Neural cell (in vitro differentiated cells): Measurements from ENCODE around the gene POU2F3.

Experiments
- CTCF ChIP-seq: fragments of 450-650 bp; IDR thresholded peaks from 2 replicates; pipeline ENCODE4 v1.5.1; 2014; ENCODE audit warnings: antibody characterized with exemption, mild to moderate bottlenecking, moderate library complexity; ENCODE audit not compliant: poor library complexity, severe bottlenecking
- EP300 ChIP-seq: fragments of 450-650 bp; conservative IDR thresholded peaks from 2 replicates; pipeline ENCODE4 v1.6.1; 2014; ENCODE audit warnings: antibody characterized with exemption, mild to moderate bottlenecking, moderate library complexity; ENCODE audit not compliant: poor library complexity, severe bottlenecking
- EZH2 ChIP-seq: fragments of 200-600, 300-800 bp; shearing (Covaris generic), sonication (generic); IDR thresholded peaks from 2 replicates; pipeline ENCODE4 v1.6.1; 2014; ENCODE audit warnings: antibody characterized with exemption, low read length, borderline replicate concordance, mild to moderate bottlenecking; ENCODE audit not compliant: insufficient read depth, poor library complexity, severe bottlenecking
- MXI1 ChIP-seq: fragments of 450-650 bp; conservative IDR thresholded peaks from 2 replicates; pipeline ENCODE4 v1.6.1; 2014; ENCODE audit warnings: antibody characterized with exemption, mild to moderate bottlenecking; ENCODE audit not compliant: poor library complexity, severe bottlenecking
- POLR2AphosphoS5 ChIP-seq: IDR thresholded peaks from 2 replicates; pipeline ENCODE4 v1.6.1; 2012
- RAD21 ChIP-seq: fragments of 450-650 bp; conservative IDR thresholded peaks from 2 replicates; pipeline ENCODE4 v1.6.1; 2014; ENCODE audit warnings: antibody characterized with exemption, mild to moderate bottlenecking, moderate library complexity
- REST ChIP-seq: IDR thresholded peaks from 2 replicates; pipeline ENCODE4 v1.6.1; 2012; ENCODE audit warnings: borderline replicate concordance
- SMC3 ChIP-seq: fragments of 450-650 bp; conservative IDR thresholded peaks from 2 replicates; pipeline ENCODE4 v1.6.1; 2014; ENCODE audit warnings: antibody characterized with exemption, mild to moderate bottlenecking, moderate library complexity; ENCODE audit not compliant: poor library complexity
- TAF1 ChIP-seq: IDR thresholded peaks from 2 replicates; pipeline ENCODE4 v1.6.1; 2012; ENCODE audit warnings: low read depth

- TF ChIP-seq CTCF (no peak), EZH2 (no peak), MXI1 (no peak), RAD21 (no peak), TAF1 (no peak), EP300 (no peak), SMC3 (no peak), POLR2AphosphoS5 (no peak), REST (no peak)
Observed at GRCh38 chr11:120294096-120294495, 54.2 kb downstream of the POU2F3 start.
